ENCODE results near the gene PCDHA4. TPM values are rescaled to one million over a fixed set of nuclear protein-coding genes. Genes with fewer than 3 reads are reported as not detected.
"Not testable (repeated sequence)": the region's sequence is repeated elsewhere in the genome, so short reads cannot be mapped to it uniquely, and the experiment has no call there.

PCDHA4 gene
- total RNA-seq, 2 donors from 2014 or later: 0.43 to 0.63 TPM

- TF ChIP-seq CTCF (IDR thresholded peaks at IDR 0.05): peak in 1 of 2 donors; percentile 30
- Histone ChIP-seq H3K9me3 (peaks cover 0 to 55% of the 10 kb centered on the region in 2 donors), H3K4me1 (no peaks in the 10 kb centered on the region), H3K36me3 (no peaks in the 10 kb centered on the region), H3K4me3 (peak within 1 kb of the TSS in 1 of 2 donors; percentile 29), H3K27ac (no peak within 1 kb of the TSS), H3K27me3 (peaks cover 0 to 3% of the 10 kb centered on the region in 2 donors)
- no peak for DNase-seq (ENCODE audit: low spot score)
Observed at GRCh38 chr5:140833993-140834392, 27.1 kb downstream of the PCDHA4 start, which contains the start of gene PCDHA7. Gene PCDHA7 (plus strand): TSS chr5:140834269. CDS start chr5:140834384, 115 bp downstream.

- not testable (repeated sequence) for DNase-seq (ENCODE audit: low spot score); H3K27ac ChIP-seq; H3K4me1 ChIP-seq; H3K36me3 ChIP-seq; H3K27me3 ChIP-seq
- peak overlapping the region in 1 of 2 donors; percentile 29 for H3K4me3 ChIP-seq
- H3K9me3 ChIP-seq: peaks cover 0 to 51% of the 10 kb centered on the region in 2 donors
Observed at GRCh38 chr5:140834439-140835008, 27.7 kb downstream of the PCDHA4 start.

GRCh38 chr5:140835622-140836510 lies 29.0 kb downstream of the PCDHA4 start:
- DNase-seq (ENCODE audit: low spot score): no peak

GRCh38 chr5:140840978-140841962 lies 34.4 kb downstream of the PCDHA4 start, which contains the start of gene PCDHA8:
Gene PCDHA8 (plus strand): TSS chr5:140841187. CDS start chr5:140841322, 135 bp downstream.
- H3K9me3 ChIP-seq: peaks cover 0 to 28% of the 10 kb centered on the region in 2 donors
- no peaks in the 10 kb centered on the region for H3K4me1 ChIP-seq
- H3K36me3 ChIP-seq: no peaks in the 10 kb centered on the region
- no peak for DNase-seq (ENCODE audit: low spot score)
- no peak within 1 kb of the TSS for H3K4me3 ChIP-seq
- TF ChIP-seq CTCF (IDR thresholded peaks at IDR 0.05): peak in 1 of 2 donors; percentile 12
- H3K27ac ChIP-seq: no peak within 1 kb of the TSS
- H3K27me3 ChIP-seq: no peaks in the 10 kb centered on the region

More at GRCh38 chr5:140835622-140836510, 29.0 kb downstream of the PCDHA4 start:
- no peak for TF ChIP-seq CTCF (IDR thresholded peaks at IDR 0.05)
- Histone ChIP-seq H3K27ac (no peak overlapping the region), H3K4me1 (no peaks in the 10 kb centered on the region), H3K36me3 (no peaks in the 10 kb centered on the region), H3K4me3 (no peak overlapping the region), H3K27me3 (peaks cover 0 to 3% of the 10 kb centered on the region in 2 donors), H3K9me3 (peaks cover 0 to 49% of the 10 kb centered on the region in 2 donors)

GRCh38 chr5:140842798-140843733 lies 36.2 kb downstream of the PCDHA4 start:
- no peak for DNase-seq (ENCODE audit: low spot score)
- Histone ChIP-seq H3K27ac (no peak overlapping the region), H3K4me3 (no peak overlapping the region), H3K9me3 (peaks cover 0 to 24% of the 10 kb centered on the region in 2 donors), H3K4me1 (no peaks in the 10 kb centered on the region), H3K36me3 (no peaks in the 10 kb centered on the region), H3K27me3 (no peaks in the 10 kb centered on the region)
- TF ChIP-seq CTCF (IDR thresholded peaks at IDR 0.05): no peak

GRCh38 chr5:140848139-140849102 lies 41.6 kb downstream of the PCDHA4 start, which contains the start of gene PCDHA9:
Gene PCDHA9 (plus strand): TSS chr5:140848382. CDS start chr5:140848496, 114 bp downstream.
- not testable (repeated sequence) for H3K27me3 ChIP-seq; DNase-seq (ENCODE audit: low spot score)
- H3K9me3 ChIP-seq: peaks cover 0 to 30% of the 10 kb centered on the region in 2 donors

GRCh38 chr5:140849831-140850634 lies 43.2 kb downstream of the PCDHA4 start:
- H3K27ac ChIP-seq; H3K36me3 ChIP-seq; H3K4me3 ChIP-seq; H3K4me1 ChIP-seq; DNase-seq (ENCODE audit: low spot score); H3K27me3 ChIP-seq: not testable (repeated sequence)
- peaks cover 0 to 23% of the 10 kb centered on the region in 2 donors for H3K9me3 ChIP-seq

More at GRCh38 chr5:140848139-140849102, 41.6 kb downstream of the PCDHA4 start, which contains the start of gene PCDHA9:
- H3K27ac ChIP-seq, H3K4me1 ChIP-seq, H3K36me3 ChIP-seq: not testable (repeated sequence)
- H3K4me3 ChIP-seq: peak within 1 kb of the TSS in 1 of 2 donors; percentile 15
